OCI-LY7 (cell line): ENCODE results near the gene SMTN.

Experiments
- CTCF ChIP-seq: fragments of 200-600 bp; sonication (generic); conservative IDR thresholded peaks from 2 replicates; pipeline ENCODE4 v1.5.1; 2014; ENCODE audit warnings: mild to moderate bottlenecking, antibody characterized with exemption, low read length, moderate library complexity, mixed read lengths
- EZH2phosphoT487 ChIP-seq: fragments of 200-600 bp; sonication (generic); IDR thresholded peaks from 2 replicates; pipeline ENCODE4 v1.6.1; 2018; ENCODE audit warnings: low read depth, borderline replicate concordance, mild to moderate bottlenecking, mixed run types, antibody characterized with exemption, low read length, moderate library complexity, mixed read lengths

- TF ChIP-seq CTCF: no peak
- TF ChIP-seq EZH2phosphoT487: no peak
Measured at GRCh38 chr22:31105282-31105929, 24.3 kb downstream of the SMTN start.
